NCI-H146 (cell line): Measurements from ENCODE around the gene POU2F1.
A peak's percentile ranks its signal among the peaks of the same experiment; 100 is the strongest.
"Not testable (repeated sequence)": the region's sequence is repeated elsewhere in the genome, so short reads cannot be mapped to it uniquely, and the experiment has no call there.

ENCODE experiments used
- DNase-seq: peaks from one replicate; lab custom pipeline; 2025; lab: John Stamatoyannopoulos, UW

POU2F1 gene

DNA sequence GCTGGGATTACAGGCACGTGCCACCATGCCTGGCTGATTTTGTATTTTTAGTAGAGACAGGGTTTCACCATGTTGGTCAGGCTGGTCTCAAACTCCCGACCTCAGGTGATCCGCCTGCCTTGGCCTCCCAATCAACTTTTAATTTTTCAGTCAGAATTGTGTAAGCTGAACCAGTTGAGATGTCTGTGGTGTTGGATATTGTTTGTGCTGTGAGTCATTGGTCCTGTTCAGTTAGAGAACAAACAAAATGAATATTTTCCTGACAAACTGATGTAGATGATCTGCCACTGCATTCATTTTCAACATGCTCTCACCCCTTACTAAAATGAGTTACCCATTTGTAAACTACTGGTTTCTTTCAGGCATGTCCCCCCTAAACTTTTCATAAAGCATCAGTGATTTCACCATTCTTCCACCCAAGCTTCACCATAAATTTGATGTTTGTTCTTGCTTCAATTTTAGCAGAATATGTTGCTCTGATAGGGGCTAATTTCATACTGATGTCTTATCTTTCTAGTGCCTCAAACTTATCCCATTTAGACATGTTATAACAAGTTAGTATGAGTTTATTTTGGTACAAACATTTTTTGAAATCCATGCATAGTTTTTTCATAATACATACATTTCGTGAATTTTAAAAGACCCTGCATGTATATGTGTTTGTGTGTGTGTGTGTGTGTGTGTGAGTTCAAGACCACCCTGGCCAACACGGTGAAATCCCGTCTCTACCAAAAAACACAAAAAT, 15.2 kb upstream of the POU2F1 start:
- DNase-seq = not testable (repeated sequence)

DNA sequence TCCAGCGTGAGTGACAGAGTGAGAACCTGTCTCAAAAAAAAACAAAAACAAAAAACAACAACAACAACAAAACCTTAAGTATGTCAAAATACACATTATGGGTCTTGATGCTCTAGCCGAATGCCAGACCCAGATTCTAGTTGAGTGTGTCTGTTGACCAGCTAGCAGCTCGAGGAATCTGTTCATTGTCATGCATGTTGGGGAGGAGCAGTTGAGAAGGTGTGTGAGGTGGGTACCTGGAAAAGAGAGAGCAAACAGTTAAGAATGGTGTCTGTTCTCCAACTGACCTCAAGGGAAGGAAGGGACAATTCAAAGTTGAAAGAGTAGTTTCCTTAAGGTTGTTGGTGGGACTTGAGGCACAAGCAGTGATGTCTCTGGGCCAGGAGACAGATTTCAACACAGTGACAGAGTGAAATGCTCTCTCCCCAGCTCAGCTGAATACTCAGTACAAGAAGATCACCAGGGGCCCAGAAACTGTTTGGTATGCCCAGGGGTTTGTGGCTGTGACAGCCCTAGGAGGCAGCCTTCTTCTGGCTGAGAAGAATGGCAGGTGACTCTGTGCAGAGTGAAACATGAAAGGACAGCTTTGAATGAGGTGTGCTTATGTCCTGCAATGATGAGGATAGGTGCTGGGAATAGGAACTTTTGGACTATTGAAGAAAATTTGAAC, 14.4 kb upstream of the POU2F1 start:
- DNase-seq = no peak

GRCh38 chr1:167207940-167208623, 12.6 kb upstream of the POU2F1 start:
- no peak for DNase-seq

- no peak for DNase-seq
Measured at GRCh38 chr1:167208624-167208976, 12.1 kb upstream of the POU2F1 start.

DNA sequence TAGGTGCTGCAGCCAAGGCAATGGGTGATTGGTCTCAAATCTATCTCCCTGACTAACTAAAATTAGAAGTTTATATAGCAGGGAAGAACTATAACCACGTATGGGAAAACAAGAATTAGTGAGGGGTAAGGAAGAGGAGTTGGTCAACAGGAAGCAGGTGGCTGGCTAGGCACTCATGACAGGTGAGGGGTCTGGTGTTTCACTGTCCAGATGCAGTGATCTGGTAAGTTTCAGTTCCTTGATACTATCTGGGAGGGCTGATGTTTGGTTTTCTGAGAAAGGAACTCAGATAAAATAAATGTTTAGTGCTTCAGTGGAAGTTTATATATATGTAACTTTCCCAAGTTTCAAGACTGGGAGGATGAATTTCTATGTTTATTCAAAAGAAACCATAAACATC, 11.6 kb upstream of the POU2F1 start:
- DNase-seq = no peak

DNA sequence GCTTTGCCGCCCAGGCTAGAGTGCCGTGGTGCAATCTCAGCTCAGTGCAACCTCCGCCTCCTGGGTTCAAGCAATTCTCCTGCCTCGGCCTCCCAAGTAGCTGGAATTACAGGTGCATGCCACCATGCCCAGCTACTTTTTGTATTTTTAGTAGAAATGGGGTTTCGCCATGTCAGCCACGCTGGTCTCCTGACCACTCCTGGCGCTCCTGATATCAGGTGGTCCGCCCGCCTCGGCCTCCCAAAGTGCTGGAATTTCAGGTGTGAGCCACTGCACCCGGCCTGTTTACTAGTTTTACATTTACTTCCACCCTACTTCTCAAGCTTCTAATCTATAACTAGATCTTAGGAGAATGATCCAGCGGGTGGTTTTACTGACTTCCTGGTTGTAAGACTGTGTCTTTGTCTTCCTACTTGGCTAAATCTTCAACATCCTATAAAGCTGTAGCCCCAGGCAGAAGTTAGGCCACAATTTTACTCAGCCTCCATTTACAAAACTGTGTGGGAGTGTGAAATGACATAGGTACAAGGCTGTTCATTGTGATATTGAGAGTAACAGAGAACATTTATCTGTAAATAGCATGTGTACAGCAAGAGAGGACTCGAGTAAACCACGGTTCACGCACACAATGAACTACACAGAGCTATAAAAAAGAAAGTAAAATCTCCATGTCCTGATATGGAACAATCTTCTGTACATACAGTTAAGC, 9.6 kb upstream of the POU2F1 start:
- DNase-seq = no peak

DNA sequence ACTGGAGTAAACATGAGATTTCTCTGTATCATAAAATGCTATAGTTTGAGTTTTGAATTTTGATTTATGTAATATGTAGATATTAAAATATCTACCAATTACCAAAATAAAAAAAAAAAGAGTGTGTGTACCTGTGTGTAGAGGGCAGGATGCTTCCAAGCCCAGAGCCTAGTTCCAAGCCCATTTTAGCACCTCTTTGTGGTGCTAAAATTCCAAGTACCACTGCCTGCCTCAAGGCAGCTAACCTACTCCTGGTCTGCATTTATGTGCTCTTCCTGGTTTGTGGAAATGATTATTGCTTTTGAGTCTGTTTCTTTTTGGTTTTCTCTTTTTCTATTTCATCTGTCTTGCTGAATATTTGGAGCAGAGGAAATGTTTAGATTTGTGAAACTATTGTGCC, 8.7 kb upstream of the POU2F1 start:
- DNase-seq = no peak

DNA sequence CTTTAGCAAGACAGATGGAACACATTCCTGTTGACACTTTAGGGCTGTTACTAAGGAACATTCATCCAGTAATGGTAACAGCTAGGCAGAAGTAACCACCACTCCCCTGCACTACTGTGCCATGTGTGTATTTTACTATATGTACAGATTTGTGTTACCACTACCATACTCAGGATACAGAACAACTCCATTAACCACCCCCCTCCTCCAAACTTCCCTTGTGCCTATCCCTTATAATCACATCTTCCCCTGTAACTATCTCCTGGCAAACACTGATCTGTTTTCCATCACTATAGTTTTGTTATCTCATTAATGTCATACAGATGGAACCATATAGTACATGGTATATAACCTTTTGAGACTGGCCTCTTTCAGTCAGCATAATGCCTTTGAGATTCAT, 3.9 kb upstream of the POU2F1 start:
- no peak for DNase-seq

DNA sequence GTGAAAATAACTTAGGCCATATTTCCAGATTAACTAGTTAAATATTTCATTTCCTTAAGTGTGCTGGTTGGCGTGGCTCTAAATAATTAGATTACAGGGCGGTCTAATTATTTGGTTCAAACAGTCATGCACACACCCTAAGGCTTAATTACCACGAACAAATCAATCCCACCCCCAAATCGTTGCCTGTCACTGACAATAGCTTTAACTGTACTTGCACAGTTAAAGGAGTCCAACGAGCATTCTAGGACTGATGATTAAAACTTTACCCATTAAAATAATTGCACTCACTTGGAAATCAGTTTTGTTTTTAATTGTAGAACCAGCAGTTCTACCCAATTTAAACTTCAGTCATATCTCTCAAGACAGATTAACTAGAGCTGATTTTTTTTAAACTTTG, 1.5 kb upstream of the POU2F1 start:
- peak; percentile 54 for DNase-seq

DNA sequence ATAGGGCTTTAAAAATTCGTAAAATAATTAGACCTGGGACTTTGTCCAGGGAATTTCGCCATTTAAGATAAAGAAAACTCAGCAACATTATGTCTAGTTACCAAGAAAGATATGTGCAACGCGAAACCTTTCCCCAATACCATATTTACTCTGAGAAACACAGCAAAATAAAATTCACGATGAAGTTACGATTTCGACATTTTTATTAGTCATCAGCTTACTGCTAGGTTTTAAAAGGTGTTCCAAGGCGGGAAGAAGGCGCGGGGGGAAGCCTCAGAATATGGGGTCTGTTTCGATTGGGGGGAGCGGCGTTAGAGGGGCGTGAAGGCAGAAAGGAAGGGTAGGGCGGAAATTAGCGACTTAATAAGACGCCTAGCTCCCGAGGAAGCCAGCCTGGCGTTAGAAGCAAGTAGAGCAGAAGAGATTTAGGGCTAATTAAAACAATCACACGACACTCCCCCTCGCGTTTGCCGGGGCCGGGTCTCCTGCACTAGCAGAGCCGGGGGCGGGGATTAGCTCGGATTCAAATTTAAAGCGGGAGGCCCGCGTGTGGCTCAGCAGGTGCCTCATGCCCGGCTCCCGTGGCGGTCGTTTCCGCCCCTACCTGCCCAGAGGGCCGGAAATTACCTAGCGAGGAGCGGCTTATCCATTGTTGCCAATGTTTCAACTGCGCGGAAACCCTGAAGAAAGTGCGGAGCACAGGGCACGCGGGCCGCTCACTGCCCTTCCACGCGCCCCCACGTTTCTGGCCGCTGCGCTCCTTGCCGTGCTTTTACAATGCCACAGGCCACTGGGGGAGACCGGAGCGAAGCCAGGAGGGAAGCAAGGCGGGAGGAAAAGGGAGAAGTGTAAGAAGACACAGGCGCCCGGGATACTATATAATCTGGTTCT, 795 bp upstream of the POU2F1 start:
- DNase-seq = peak; percentile 98

DNA sequence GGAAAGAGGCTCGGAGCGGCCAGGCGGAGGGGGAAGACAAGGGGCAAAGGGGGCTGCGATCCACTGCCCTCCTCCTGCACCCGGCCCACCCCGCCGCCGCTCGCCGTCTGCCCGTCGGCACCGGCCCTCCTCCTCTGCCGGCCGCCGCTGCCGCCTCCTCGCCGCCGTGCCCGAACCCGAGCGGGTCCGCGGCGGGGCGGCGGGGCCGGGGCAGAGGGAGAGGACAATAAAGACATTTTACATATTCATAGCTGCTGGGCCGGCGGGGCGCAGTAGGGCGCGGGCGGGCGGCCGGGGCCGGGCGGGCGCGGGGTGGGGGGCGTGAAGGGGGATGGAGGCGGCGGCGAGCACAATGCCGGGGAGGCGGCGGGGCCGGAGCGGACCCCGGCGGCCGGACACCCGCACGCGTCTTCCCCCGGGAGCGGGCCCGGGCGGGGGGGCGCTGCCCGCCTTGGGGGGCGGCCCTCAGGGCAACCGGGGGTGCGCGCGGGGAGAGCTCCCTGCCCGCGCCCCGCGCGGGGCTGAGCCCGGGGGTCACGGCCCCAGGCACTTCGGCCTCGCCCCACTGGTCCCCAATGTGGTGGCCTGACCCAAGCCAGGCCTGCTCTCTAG, 546 bp downstream of the POU2F1 start:
- DNase-seq = no peak

DNA sequence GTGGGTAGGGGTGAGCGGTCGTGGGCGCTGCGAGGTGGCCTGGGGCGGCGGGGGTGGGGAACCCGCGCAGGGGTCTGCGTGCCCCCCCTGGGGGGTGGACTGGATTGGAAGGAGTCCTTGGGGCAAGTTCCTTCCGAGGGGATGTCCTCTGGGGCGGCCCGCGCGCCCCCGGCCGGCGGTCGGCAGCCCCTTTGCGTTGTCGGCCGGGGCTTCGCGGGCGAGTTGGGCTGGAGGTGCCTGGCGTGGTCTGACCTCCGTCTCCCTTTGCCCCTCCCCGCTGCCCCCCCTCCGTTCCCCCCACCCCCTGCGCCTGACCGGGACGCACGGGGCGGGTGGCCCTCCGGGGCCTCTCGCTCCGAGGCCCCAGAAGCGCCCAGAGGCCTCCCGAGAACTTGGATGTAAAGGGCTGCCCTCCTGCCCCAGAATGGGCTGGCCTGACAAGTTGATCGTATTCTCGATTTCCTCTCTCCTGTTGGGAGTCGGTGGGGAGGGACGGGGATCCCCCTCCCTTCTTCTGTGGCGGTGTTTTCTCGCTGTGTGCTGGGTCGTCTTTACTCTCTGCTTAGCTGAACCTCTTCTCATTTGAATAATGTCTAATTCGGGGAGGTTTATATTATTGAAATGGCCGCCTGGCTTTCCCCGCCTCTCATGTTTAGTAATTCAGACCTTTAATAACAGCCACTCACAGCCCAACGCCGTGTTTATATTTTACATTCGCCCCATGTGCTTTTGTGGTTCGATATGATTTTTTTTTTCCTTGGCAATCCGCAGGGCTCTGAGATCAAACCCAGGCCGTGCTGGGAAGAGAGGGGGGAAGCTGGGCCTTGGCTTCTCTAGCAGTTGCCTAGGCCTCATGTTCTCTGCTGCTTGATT, 1.3 kb downstream of the POU2F1 start:
- peak; percentile 80 for DNase-seq

GRCh38 chr1:167223144-167224103, 2.7 kb downstream of the POU2F1 start:
- no peak for DNase-seq

DNA sequence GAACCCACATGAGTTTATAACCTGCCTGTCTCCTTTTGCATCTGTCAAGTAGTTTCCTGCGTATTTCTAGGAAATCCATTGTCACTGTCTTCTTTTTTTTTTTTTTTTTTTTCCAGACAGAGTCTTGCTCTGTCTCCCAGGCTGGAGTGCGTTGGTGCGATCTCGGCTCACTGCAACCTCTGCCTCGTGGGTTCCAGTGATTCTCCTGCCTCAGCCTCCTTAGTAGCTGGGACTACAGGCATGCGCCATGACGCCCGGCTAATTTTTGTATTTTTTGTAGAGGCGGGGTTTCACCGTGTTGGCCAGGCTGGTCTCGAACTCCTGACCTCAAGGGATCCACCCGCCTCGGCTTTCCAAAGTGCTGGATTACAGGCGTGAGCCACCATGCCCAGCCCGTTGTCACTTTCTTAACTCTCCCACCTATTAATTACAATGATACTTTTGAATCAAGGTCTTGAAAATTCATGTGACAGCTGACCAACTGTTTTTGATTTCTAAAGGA, 4.1 kb downstream of the POU2F1 start:
- not testable (repeated sequence) for DNase-seq

GRCh38 chr1:167225920-167226319, 5.2 kb downstream of the POU2F1 start:
- no peak for DNase-seq

GRCh38 chr1:167227934-167228378, 7.3 kb downstream of the POU2F1 start:
- no peak for DNase-seq

DNA sequence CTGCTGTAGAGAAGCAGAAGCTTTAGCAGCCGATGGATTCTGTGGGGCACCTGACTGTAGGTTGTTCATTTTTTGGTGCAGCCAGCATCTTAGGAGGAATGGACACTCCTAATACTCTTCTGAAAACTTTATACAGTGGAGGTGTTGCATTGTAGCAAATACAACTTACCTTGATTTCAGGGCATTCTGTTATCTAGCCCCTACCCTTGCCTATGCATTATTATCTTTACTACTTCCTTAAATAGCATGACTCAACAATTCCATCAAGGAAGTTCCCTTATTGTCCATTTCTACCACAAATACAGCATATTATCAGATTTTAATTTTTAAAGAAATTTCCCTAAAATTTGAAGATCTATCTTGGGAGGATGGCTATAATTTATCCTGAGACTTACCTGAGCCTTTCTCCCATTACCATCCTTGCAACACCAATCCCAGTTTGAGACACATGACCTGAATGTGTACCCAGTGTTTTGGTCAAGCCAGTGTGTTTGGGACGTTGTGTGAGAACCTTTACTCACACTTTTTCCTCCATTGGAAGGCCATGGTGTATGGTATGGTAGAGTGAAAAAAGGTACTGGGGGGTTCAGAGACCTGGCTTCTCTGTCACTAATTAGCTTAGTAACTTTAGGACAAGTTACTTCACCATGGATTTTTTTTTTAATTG, 9.2 kb downstream of the POU2F1 start:
- DNase-seq = no peak

- no peak for DNase-seq
Measured at GRCh38 chr1:167230437-167230836, 9.8 kb downstream of the POU2F1 start.
